GM18870 (cell line): Measurements from ENCODE around the gene SLAMF7.
"Not testable (repeated sequence)": the region's sequence is repeated elsewhere in the genome, so short reads cannot be mapped to it uniquely, and the experiment has no call there.

Source experiments
- ATAC-seq: cut with Tn5 transposase; IDR thresholded peaks from one replicate; pipeline ENCODE4 v1.9.1; 2021; ENCODE audit warnings: moderate library complexity; ENCODE audit not compliant: unreplicated experiment

The SLAMF7 gene

GRCh38 chr1:160720356-160721085, 18.5 kb upstream of the SLAMF7 start:
- ATAC-seq = no peak

GRCh38 chr1:160721473-160721872, 17.6 kb upstream of the SLAMF7 start:
- ATAC-seq = no peak

DNA sequence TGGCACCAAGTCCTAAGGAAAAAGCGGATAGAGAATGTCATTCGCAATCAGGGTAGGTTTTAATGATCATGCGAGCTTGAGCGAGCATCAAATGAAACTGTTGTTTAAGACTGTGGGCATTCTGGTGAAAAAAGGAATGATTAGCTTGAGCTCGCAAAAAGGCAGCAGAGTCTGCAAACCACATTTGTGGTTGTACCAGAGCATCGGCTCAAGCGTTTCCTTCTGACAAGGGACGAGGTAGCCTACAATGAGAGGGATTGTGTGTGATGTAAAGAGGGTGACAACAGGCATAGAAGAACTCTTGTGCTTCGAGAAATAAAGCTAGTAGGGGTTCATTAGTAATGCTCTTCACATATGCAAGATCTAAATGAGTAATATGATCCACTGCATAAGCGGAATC, 16.3 kb upstream of the SLAMF7 start:
- ATAC-seq = no peak

DNA sequence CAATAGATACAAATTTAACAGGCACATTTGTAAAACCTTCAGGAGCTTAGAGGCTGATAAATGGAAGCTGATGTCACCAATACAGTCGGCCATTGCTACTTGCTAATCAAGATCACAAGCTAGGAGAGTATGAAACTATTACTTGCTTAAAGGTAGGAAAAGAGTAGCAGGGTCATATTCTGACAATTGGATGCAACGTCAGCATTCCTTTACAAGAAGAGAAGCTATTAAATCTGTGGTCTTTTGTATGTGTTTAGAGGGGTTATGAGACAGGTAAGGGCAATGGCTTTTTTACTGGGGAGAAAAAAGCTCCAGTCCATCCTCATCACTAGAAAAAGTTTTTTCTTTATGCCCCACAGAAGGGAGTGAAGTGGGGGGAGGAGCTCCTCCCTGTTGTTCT, 15.7 kb upstream of the SLAMF7 start:
- no peak for ATAC-seq

DNA sequence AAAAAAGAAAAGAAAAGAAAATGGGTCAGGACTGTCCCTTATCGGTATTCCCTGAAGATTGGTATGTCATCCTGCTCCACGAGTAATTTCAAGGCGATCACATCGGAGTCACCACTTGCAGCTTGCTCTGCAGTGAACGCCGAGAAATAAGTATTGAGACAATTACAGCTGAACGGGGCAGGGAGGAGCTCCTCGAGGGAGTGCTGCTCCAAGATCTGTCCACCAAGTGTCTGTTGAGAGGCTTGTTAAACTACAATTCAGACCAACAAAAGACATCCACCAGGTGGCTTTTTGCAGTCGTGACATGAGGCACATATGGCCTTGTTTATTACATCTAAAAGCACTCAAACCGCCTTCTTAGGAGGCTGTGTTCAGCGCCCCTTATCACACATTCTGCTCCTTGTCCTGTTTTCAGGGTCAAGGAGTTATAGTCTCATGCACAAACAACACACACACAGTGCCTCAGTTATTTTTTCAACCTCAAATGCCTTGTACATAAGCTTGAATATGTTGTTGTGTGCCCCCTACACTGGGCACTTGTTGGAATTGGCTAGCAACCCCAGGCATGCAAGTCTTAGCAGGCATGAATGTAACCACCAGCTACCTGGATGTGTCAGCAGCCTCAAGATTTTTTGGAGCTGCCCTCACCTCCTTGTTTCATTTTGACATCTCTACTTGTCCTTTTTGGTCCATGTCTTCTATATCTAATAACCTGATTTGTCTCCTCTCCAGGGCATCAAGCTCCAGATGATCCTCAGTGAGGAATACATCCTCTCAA, 14.4 kb upstream of the SLAMF7 start:
- ATAC-seq = no peak

GRCh38 chr1:160726114-160726497, 12.9 kb upstream of the SLAMF7 start:
- no peak for ATAC-seq

GRCh38 chr1:160726498-160727315, 12.3 kb upstream of the SLAMF7 start:
- peak; percentile 53 for ATAC-seq

- no peak for ATAC-seq
These were observed 11.8 kb upstream of the SLAMF7 start for GRCh38 chr1:160727316-160727640.

DNA sequence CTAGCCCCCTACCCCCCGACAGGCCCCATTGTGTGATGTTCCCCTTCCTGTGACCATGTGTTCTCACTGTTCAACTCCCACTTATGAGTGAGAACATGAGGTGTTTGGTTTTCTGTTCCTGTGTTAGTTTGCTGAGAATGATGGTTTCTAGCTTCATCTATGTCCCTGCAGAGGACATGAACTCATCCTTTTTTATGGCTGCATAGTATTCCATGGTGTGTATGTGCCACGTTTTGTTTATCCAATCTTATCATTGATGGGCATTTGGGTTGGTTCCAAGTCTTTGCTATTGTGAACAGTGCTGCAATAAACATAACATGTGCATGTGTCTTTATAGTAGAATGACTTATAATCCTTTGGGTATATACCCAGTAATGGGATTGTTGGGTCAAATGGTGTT, 7.5 kb upstream of the SLAMF7 start:
- not testable (repeated sequence) for ATAC-seq

DNA sequence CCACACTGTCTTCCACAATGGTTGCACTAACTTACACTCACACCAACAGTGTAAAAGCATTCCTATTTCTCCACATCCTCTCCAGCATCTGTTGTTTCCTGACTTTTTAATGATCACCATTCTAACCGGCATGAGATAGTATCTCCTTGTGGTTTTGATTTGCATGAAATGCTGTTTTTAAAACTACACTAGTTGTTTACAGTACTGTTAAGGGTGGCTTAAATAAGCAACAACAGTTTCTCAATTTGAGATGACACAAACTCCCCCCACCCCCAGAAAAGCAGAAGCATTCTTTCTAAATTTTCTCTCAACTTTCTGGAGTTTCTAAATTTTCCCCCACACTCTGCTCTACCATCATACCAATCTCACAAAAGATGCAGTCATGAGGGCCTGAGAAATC, 7.1 kb upstream of the SLAMF7 start:
- ATAC-seq = no peak

DNA sequence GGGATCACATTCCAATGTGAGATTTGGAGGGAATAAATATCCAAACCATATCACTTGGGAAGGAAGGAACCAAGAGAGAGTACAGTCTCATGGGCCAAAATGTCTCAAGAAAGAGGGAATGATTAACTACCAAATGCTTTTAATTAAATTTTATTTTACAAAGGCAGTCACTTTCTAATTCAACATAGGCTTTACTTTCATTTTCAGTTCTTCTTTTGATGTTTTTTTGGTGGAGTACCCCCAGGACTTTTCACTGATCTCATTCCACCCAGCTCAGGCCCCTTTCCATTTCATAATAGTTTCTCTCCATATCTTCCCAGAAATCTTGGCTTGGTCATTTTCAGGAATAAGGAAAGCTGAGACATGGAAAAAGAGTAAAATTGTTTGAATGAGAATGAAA, 5.1 kb upstream of the SLAMF7 start:
- ATAC-seq = no peak

GRCh38 chr1:160734301-160734700, 4.7 kb upstream of the SLAMF7 start:
- ATAC-seq = no peak

DNA sequence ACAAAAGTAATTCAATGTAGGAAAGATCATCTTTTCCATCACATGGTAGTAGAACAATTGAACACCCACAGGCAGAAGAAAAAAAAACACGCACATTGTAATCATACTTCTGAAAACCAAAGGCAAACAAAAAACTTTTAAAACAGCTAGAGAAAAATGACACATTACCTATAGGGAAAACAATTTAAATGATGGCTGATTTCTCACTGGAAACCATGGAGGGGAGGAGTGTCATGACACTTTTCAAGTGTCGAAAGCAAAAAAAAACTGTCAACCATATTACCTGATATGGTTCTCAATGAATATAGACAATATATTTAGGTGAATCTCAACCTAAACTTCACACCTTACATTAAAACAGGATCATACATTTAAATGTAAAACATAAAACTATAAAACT, 776 bp upstream of the SLAMF7 start:
- ATAC-seq = no peak

DNA sequence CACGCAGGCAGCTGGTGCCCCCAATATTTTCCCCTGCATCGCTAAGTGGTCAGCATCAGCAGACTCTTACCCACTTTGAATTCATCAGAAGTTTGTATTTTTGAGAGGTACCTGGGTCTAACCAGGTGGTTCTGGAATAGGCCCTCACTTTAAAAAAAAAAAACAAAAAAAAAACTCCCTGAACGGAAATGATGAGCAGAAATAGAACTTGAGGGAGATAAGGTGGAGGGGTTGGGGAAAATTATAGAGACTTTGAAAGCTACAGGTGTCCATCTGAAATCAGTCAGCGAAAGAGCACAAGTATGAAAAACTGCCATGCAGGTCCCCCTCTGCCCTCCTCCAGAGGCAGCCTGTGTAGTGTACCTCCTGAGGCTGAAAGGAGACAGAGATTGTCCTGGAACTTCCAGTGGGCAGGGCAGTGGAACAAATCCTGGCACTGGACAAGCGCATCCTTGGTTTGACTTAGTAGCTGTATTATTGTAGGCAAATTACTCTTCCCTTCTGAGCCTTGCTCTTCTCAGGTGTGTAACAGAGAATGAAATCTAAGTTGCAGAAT, 1.2 kb downstream of the SLAMF7 start:
- ATAC-seq = no peak

- no peak for ATAC-seq
These were observed 2.0 kb downstream of the SLAMF7 start for GRCh38 chr1:160741092-160741501.

- no peak for ATAC-seq
These were observed 2.7 kb downstream of the SLAMF7 start for GRCh38 chr1:160741612-160742348.

DNA sequence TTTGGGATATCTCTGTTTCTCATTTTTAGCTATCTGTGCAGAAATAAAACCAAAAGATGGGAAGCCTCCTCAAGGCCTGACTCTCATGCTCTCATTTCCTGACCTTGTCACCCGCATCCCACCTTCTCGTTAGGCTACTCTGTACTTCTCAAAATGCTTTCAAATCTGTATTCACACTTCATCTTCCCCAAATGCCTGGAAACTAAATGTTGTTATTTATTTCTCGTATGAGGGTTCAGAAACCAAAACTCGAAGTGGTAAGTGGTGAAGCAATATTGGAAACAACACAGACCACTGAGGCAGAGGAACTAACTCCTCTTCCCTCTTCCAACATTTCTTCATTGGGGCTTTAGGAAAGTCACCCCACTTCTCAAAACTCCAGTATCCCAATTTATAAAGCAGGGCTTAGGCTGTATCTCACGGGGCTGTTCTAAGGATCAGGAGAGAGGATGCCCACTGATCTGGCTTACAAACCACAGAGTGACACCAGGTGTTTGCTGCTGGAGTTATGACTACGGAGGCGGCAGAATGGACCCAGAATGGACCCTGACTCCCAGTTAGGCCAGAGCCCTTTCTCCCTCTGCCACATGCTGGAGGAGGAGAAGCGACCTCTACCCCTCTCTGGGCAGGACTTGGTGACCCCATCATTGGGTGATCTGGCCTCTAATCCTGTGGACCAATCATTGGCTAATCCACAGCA, 3.5 kb downstream of the SLAMF7 start:
- ATAC-seq = no peak

- ATAC-seq = no peak
These were observed 4.2 kb downstream of the SLAMF7 start for GRCh38 chr1:160743266-160743665.

DNA sequence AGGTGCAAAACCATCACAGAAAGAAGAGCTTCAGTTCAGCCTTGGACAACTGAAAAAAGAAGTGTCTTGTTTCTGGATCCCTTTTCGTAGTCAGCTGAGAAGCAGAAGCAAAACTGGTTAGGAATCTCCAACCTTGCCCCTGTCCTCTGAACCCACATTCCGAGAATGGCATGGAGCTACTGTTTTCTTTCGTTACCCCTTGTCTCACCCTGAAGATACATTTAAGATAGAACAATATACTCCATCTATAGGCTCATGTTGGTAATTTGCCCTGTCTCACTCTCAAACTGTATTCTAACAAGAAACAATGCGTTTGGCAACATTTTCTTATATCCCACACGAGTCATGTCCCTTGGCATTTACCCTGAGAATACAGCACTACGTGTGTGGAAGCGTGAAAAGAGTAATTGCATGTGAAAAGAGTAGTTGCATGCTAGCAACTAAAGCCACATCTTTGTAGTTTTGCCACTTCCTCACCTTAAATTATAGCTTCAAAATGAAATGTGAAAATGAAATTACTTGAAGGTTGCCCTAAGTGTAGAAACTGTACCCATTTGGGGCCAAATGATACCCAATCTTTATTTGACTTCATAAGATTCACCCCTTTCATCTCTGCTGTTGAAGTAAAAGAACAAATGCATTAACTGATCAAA, 5.3 kb downstream of the SLAMF7 start:
- ATAC-seq = no peak
